T-helper 1 cell treated with Interleukin-12 subunit alpha and Interleukin-12 subunit beta and Interleukin-4 antibody, amounts not matched to agents 30 μg/mL and 1 μg/mL, for 36 hours (primary cell): Measurements from ENCODE around the gene MARS1.
"Not testable (repeated sequence)": the region's sequence is repeated elsewhere in the genome, so short reads cannot be mapped to it uniquely, and the experiment has no call there.

ENCODE experiments used
- H3K27ac Mint-ChIP-seq: one replicate; pipeline ENCODE4 v1.8.0; 2021; ENCODE audit warnings: mild to moderate bottlenecking, mixed read lengths
- H3K27me3 Mint-ChIP-seq: one replicate; pipeline ENCODE4 v1.8.0; 2021; ENCODE audit warnings: low read depth, mixed read lengths
- H3K36me3 Mint-ChIP-seq: one replicate; pipeline ENCODE4 v1.8.0; 2021; ENCODE audit warnings: low read depth, mixed read lengths
- H3K4me1 Mint-ChIP-seq: one replicate; pipeline ENCODE4 v1.8.0; 2021; ENCODE audit warnings: low read depth, mixed read lengths
- H3K4me3 Mint-ChIP-seq: one replicate; pipeline ENCODE4 v1.8.0; 2021; ENCODE audit warnings: mild to moderate bottlenecking, moderate library complexity, mixed read lengths
- H3K9me3 Mint-ChIP-seq: one replicate; pipeline ENCODE4 v1.8.0; 2021; ENCODE audit warnings: mixed read lengths

The MARS1 gene

DNA sequence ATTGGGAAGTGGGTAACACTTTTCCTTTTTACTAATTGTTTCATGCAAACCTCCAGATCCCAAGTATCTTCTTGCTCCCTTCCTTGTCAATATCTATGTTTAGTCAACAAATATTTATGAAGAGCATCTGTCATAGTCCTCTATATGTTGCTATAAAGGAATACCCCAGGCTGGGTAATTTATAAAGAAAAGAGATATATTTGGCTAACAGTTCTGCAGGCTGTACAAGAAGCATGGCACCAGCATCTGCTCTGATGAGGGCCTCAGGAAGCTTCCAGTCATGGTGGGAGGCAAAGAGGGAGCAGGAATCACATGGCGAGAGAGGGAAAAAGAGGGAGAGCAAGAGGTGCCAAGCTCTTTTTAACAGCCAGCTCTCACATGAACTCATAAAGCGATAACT lies 66.6 kb downstream of the MARS1 start:
- H3K27ac Mint-ChIP-seq: no peak overlapping the region
- peaks cover 12% of the 10 kb centered on the region for H3K27me3 Mint-ChIP-seq
- H3K4me1 Mint-ChIP-seq: peaks cover 3% of the 10 kb centered on the region
- no peak overlapping the region for H3K4me3 Mint-ChIP-seq
- H3K36me3 Mint-ChIP-seq: no peaks in the 10 kb centered on the region
- no peaks in the 10 kb centered on the region for H3K9me3 Mint-ChIP-seq

GRCh38 chr12:57554897-57555296 lies 67.0 kb downstream of the MARS1 start:
- H3K27ac Mint-ChIP-seq: no peak overlapping the region
- H3K4me1 Mint-ChIP-seq: peaks cover 2% of the 10 kb centered on the region
- H3K27me3 Mint-ChIP-seq: peaks cover 11% of the 10 kb centered on the region
- no peak overlapping the region for H3K4me3 Mint-ChIP-seq
- no peaks in the 10 kb centered on the region for H3K36me3 Mint-ChIP-seq
- H3K9me3 Mint-ChIP-seq: no peaks in the 10 kb centered on the region

GRCh38 chr12:57558864-57559263 lies 71.0 kb downstream of the MARS1 start:
- Mint-ChIP-seq H3K4me1 (no peaks in the 10 kb centered on the region), H3K36me3 (no peaks in the 10 kb centered on the region), H3K9me3 (no peaks in the 10 kb centered on the region), H3K27ac (no peak overlapping the region), H3K27me3 (peaks cover 18% of the 10 kb centered on the region), H3K4me3 (no peak overlapping the region)

- Mint-ChIP-seq H3K27ac (no peak overlapping the region), H3K4me3 (no peak overlapping the region), H3K27me3 (peaks cover 11% of the 10 kb centered on the region), H3K36me3 (no peaks in the 10 kb centered on the region), H3K4me1 (no peaks in the 10 kb centered on the region), H3K9me3 (no peaks in the 10 kb centered on the region)
Measured at GRCh38 chr12:57560516-57560915, 72.6 kb downstream of the MARS1 start.

GRCh38 chr12:57561117-57561516 lies 73.2 kb downstream of the MARS1 start:
- not testable (repeated sequence) for H3K4me1 Mint-ChIP-seq, H3K36me3 Mint-ChIP-seq, H3K4me3 Mint-ChIP-seq, H3K9me3 Mint-ChIP-seq, H3K27ac Mint-ChIP-seq
- H3K27me3 Mint-ChIP-seq: peaks cover 11% of the 10 kb centered on the region

GRCh38 chr12:57563358-57563757 lies 75.5 kb downstream of the MARS1 start:
- Mint-ChIP-seq H3K27me3 (peaks cover 11% of the 10 kb centered on the region), H3K9me3 (no peaks in the 10 kb centered on the region), H3K27ac (no peak overlapping the region), H3K36me3 (no peaks in the 10 kb centered on the region), H3K4me1 (no peaks in the 10 kb centered on the region), H3K4me3 (no peak overlapping the region)

DNA sequence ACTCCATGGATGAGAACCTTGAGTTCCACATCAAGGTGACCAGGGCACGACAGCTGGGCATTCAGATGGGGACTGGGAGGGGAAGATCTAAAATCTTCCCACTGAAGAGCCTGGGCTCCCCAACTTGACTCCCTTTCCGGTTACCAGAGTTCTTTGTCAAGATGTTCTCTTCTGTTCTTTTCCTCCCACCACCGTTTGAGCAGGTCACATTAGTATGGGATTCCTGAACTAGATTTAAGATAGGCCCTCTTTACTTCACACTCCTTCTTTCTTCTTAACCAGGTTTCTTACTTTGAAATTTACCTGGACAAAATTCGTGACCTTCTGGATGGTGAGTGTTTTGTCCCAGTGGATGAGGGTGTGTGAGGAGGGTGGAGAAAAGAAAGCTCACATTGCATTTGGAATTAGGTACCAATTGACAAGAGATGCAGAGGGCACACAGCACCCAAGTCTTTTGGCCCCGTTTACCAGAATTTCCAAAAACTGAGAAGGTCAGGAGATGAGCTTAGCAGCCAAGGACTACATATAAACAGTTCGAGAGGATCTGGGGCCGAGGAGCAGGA lies 76.4 kb downstream of the MARS1 start:
- H3K9me3 Mint-ChIP-seq: no peaks in the 10 kb centered on the region
- H3K27me3 Mint-ChIP-seq: peaks cover 11% of the 10 kb centered on the region
- H3K36me3 Mint-ChIP-seq: no peaks in the 10 kb centered on the region
- no peaks in the 10 kb centered on the region for H3K4me1 Mint-ChIP-seq
- no peak overlapping the region for H3K4me3 Mint-ChIP-seq
- no peak overlapping the region for H3K27ac Mint-ChIP-seq
